LHCN-M2 (cell line): Measurements from ENCODE around the gene CLTCL1. TPM values are rescaled to one million over a fixed set of nuclear protein-coding genes. Genes with fewer than 3 reads are reported as not detected.

ENCODE experiments used
- DNase-seq: peaks from one replicate; pipeline ENCODE4 v3.0.0-alpha.2; 2012; ENCODE audit warnings: low read depth
- total RNA-seq: library from RNA; depleted of rRNA; stranded (reverse); fragments of >200 nt; gene quantifications from 2 replicates; pipeline ENCODE4 v1.2.3, GENCODE V29; 2014

Gene CLTCL1
- total RNA-seq, 1 experiment from 2014 or later, result 17.7 TPM

- no peak for DNase-seq
Observed at GRCh38 chr22:19196841-19197612, 94.5 kb downstream of the CLTCL1 start.

DNA sequence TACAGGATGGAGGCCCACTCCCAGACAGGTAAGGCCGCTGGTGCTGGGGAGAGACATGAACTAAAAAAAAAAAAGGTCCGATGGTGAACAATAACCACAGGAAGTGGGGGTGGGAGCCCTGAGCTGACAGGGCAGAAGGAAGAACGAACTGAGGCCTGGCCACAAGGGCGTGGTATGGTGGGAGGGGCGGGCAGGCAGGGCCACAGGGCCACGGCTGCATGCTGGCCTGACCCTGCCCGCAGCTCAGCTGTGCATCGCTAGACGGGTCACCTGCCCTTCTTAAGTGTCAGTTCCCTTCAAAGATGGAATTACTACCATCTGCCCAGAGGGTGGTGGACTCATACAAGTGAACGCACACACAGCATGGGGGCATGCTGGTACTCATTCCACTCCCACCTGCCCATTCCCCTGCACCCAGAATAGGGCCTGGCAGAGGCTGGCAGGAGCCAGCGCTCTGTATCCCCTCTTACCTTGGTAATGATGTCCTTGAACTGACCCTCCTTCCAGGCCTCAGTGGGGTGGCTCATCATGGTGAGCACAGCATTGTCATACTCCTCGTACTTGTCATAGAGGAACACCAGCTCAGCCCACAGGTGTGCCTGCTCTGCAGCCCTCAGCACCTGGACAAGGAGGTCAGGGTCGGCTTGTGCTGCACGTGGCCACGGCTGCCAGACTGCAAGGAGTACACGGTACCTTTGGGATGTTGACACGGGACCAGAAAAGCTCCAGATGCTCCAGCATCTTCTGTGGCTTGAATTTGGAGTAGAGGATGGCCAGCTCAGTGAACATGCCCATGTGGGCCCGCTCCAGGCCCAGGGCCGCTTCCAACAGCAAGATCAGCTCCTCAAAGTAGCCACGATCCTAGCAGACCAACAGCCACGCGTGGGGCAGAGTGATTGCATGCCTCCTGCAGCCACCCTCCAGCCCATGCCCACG is 95.5 kb downstream of the CLTCL1 start:
- DNase-seq, result no peak

DNA sequence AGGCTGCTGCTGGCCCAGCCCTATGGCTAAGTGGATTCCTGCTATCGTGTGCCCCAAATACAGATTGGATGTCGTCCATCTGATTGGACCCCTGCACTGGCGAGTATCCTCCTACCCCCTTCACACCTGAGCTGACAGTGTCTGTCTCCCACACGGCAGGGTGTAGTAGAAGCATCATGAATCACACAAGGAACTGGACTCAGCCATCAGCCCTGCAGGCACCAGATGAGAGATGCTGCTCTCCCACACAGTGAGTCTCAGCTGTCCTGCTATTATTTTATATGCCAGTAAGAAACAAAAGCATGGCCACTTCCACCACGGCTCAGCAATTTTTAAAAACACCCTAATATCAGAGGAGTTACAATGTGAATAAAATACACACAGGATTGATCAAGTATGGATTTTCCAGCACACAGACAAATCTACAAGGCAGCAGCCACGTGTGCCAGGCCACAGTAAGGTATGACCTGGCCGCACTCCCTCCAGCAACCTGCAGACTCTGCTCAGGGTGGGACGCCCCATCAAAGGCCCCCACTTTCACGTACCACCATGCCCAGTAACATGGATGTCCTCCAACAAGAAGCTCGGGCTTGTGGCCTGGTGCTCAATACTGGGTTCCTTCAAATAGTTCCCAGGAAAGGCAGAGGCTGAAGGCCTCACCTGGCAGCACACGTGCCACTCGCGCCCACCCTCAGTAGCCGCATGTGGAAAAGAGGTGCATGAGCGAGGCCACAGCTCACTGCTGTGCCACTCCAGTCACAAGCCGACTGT is 96.6 kb downstream of the CLTCL1 start:
- no peak for DNase-seq

- no peak for DNase-seq
Observed at GRCh38 chr22:19193879-19194278, 97.6 kb downstream of the CLTCL1 start.

DNA sequence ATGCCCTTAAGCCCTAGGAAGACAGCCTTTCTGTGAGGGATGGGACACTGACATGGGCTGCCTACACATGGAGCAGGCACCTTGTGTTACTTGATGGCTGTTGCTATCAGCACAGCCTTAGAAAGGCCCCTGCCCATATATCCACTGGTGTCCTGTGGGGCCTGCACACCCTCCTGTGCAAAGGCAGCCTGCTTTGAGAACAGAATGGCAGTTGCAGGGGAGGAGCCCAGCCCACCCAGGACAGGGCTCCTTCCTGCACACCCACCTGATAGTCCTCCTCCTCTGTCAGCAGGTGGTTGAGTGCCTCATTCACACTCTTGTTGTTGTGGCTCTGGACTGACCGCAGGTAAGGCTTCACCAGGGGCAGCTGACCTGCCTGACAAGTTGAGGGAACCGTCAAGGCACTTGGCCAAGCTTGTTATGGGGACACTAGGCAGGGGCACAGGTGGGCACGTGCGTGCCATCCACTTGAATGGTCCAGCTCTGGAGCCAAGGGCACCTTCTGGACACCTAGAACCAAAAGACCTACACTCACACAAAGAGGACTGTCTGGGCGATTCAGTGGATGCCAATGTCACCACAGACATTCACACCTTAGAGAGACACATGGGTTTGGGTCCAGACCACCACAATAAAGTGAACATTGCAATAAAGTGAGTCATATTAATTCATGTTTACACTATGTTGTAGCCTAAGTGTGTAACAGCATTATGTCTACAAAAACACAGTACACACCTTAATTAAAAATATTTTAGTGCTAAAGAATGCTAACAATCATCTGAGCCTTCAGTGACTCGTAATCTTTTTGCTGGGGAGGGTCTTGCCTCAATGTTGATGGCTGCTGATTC is 103.6 kb downstream of the CLTCL1 start:
- DNase-seq, result no peak

GRCh38 chr22:19184276-19184997 is 107.1 kb downstream of the CLTCL1 start:
- DNase-seq, result no peak

- no peak for DNase-seq
Observed at GRCh38 chr22:19183216-19183615, 108.3 kb downstream of the CLTCL1 start.

- DNase-seq, result no peak
Observed at GRCh38 chr22:19182472-19183157, 108.9 kb downstream of the CLTCL1 start.

DNA sequence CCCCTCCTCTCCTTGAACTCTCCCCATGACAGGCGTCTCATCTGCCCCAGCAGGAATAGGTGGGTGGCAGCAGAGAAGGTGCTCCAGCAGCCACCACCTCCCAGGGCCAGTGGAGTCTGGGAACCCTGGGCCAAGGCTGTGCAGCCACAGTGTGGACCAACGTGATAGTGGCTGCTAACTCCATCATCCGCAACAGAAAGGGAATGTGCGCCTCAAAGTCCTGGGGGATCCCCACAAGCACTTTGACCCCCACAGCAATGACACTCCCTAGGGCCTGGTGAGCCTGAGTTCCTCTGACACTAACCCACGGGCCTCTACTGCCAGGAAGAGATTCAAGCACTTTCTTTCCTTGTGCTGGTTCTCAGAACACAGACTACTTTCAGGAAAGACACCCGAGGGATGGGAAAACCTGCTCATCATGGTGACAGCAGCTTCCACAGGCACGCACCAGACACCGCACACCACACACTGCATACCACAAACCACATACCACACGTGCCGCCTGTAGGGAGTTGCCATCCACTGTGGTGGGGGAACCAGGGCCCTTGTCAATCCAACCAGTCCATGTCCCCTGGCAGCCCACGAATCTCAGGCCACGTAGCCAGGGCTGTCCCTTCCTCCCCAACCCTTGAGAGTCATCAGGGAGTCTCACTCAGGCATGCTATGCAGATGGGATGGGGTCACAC is 109.6 kb downstream of the CLTCL1 start:
- no peak for DNase-seq

DNA sequence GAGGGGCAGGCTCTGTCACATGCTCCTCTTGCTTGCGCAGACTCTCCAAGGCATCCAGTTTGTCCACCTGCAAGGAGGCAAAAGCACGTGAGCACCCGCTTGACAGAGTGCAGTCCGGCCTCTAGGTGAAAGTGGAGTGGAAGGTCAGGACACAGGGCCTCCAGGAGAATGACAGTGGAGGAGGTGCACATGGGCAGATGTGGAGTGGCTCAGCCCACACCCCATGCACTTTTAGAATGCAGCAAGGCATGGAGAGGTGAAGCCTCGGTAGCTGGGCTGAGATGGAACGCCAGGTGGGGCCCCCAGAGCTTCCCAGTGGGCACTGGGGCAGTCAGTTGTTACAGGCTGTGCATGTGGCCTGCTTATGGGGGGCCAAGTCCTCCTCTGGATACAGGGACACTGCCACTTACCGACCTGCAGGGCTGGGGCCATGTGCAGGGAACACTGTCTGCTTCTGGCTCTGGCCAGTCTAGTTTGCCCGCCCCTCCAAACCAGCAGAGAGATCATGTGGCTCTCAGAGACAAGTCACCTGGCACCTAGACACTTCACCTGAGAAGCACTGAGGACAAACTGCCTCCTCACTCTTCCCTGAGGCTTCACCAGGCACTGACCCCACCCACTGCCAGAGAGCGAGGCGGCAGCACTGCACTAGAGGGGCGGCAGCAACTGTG is 110.6 kb downstream of the CLTCL1 start:
- DNase-seq, result no peak

GRCh38 chr22:19180234-19180633 is 111.3 kb downstream of the CLTCL1 start:
- DNase-seq, result no peak

DNA sequence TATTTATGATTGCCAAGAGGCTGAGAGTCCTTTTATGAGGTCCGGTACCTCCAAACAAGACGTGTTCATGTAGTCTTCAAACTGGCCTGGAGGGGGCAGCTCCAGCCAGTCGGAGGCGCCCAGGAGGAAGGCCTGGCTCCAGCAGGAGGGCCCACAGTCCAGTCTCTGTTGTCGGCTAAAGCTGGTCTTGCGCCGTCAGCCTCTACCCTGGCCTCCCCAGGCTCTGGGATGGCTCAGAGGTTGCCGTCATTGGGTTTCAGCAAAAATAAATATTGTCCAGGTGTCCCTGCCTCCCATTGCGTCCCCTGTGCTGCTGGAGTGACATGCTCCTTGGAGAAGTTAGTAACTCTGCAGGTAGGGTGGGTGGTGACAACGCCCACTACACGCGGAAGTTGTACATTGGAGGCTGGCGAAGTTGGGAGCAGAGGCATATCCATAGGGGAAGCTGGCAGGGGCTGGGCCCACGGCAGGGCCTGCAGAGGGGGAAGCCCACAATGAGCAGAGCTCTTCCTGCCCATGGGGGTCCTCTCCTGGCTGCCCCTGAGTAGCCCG is 111.9 kb downstream of the CLTCL1 start:
- DNase-seq, result peak; percentile 64

DNA sequence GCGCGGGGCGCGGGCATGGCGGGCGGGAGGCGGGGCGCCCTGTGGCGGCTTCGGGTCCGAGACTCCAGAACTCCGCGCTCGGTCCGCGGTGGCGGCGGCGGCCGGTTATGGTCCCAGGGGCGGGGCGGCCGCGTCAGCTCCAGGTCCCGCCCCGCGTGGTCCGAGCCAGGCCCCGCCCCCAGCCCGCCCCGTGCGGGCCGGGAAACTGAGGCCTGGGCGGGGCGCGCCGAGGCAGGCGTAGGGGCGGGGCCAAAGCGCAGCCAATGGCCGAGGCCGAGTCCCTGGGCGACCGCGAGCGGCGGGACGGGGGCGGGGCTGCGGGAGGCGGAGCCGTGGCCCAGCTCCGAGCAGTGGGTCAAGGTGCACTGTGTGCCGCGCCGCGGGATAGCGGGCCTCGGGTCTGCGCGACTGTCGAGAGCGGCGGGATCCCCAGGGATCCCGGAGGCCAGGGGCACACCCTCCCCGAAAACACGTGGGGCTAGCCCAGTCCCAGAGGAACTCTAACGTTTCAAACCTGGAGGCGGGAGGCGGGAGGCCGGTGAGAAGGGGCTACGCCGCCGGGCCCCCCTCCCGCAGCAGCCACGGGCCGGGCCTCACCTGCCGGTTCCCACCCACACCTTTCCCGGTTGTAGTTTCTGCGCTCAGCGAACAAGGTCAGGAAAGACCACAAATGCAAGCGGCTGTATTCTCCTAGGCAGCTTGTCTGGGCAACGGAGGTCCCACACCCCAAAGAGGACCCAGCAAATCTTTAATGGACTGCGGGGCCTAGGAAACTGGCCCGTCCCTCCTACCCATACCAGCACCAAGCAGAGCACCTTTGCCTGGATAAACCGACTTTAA is 112.6 kb downstream of the CLTCL1 start, which contains the start of gene SLC25A1:
Gene SLC25A1, minus strand, starts transcription at position 80 of the 840 bp plus-strand sequence. Its CDS starts 63 bp downstream, at position 17.
- DNase-seq, result peak; percentile 74

DNA sequence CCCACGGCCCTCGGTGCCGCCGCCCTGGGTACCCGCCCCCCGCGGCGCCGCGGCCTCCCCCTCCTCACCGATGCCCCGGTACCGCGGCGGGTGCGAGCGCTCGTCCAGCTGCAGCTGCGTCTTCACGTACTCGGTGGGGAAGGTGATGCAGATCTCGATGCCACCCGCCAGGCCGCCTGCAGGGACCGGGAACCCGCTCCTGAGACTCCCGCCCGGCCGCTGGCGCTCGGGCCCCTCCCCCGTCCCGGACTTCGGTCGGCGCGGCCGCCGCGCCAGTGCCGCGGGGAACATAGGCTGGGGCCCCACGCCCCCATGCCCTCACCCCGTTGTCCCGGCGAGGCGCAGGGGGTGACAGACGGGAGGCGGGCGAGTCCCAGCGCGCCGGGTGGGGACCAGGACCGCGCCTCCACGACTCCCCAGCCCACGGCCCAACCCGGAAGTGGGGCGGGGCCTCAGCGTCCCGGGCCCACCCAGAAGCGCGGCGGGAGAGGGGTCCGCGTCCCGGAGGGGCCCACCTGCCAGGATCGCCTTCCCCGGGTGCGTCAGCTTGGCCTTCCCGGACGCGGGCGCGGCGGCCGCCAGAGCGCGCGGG is 113.4 kb downstream of the CLTCL1 start:
- DNase-seq, result peak; percentile 22

DNA sequence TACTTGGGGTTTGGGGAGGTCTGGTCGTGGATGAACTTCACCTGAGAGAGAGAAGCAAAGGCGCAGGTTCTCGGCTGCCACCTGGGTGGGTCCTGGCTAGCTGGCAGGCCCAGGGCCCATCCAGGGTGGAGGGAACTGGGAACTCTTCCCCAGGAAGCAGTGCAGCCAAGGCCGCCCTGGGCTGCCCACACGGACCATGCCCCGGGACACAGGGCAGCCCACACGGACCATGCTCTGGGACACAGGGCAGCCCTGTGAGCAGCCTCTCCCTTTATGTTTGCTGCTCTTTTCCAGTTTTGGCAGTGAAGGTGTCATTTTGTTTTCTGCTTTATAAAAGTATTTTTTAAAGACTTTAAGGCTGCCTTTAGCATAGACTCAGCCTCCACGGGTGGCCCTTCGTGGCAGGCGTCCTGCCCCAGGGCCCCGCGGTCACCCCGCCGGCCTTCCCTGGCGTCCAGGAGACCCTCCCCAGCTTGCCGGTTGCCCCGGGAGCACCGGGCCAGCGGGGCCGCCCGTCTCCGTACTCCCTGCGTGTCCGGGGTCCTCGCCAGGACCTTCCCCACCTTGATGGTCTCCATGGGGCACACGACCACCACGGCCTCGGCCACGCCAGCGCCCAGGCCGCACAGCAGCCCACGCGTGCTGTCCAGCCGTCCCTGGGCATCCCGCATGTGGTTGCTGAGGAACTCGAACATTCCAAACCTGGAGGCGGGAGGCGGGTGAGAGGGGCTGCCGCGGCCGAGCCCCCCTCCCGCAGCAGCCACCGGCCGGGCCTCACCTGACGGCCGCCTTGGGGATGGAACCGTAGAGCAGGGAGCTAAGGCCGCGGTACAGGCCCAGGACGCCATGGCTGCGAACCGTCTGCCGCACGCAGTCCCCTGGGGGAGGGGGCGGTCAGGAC is 114.1 kb downstream of the CLTCL1 start:
- DNase-seq, result no peak

DNA sequence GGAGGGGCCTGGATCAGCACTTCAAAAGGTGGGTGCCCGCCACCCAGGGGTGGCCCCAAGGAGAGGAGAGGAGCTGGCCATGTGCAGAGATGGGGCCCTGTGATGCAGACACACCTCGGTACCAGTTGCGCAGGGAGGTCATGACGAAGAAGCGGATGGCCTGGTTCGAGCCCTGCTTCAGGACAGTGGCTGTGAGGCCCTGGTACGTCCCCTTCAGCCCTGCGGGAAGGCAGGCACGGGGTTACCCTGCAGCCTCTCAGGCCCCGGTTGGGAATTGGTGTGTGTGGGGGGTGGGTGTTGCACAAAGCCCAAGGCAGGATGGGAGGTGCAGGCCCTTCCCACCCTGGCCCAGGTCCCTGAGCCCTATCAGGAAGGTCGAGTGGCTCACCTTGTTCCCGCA is 114.8 kb downstream of the CLTCL1 start:
- DNase-seq, result no peak
